Suprapubic skin (tissue), 4 donors: ENCODE data around the gene GNAI1. TPM values are rescaled to one million over a fixed set of nuclear protein-coding genes. Genes with fewer than 3 reads are reported as not detected.

Experiments used
- DNase-seq, 2 donors: peaks; one replicate each; pipeline ENCODE4 v3.0.0-alpha.2; 2019; ENCODE audit warnings: low spot score in 2 of 2
- H3K27ac ChIP-seq: fragments of 200-600 bp; sonication (generic); one replicate; pipeline ENCODE4 v1.5.1; 2019
- H3K27me3 ChIP-seq: fragments of 200-600 bp; sonication (generic); one replicate; pipeline ENCODE4 v1.5.1; 2019
- H3K36me3 ChIP-seq: fragments of 200-600 bp; sonication (generic); one replicate; pipeline ENCODE4 v1.5.1; 2019
- H3K4me1 ChIP-seq: fragments of 200-600 bp; sonication (generic); one replicate; pipeline ENCODE4 v1.5.1; 2019
- H3K4me3 ChIP-seq: fragments of 200-600 bp; sonication (generic); one replicate; pipeline ENCODE4 v1.5.1; 2019; ENCODE audit warnings: mild to moderate bottlenecking
- H3K9me3 ChIP-seq: fragments of 200-600 bp; sonication (generic); one replicate; pipeline ENCODE4 v1.5.1; 2019
- CTCF ChIP-seq, 2 donors: fragments of 200-600 bp in 1 of 2; fragments of 450-650 bp in 1 of 2; sonication (generic) in 1 of 2; IDR thresholded peaks; one replicate each; pipeline ENCODE4 v1.5.1; 2016 to 2019; ENCODE audit warnings: antibody characterized with exemption in 2 of 2, mild to moderate bottlenecking in 1 of 2, moderate library complexity in 1 of 2
- EP300 ChIP-seq: sonication (generic); formaldehyde crosslinking; IDR thresholded peaks from one replicate; pipeline ENCODE4 v1.6.1; 2017; ENCODE audit warnings: antibody characterized with exemption
- POLR2A ChIP-seq, 2 donors: fragments of 450-650 bp; IDR thresholded peaks; one replicate each; pipeline ENCODE4 v1.6.1; 2017; ENCODE audit warnings: antibody characterized with exemption in 2 of 2, mild to moderate bottlenecking in 2 of 2, moderate library complexity in 2 of 2
- POLR2AphosphoS5 ChIP-seq, 3 donors: sonication (generic); formaldehyde crosslinking; IDR thresholded peaks; one replicate each; pipeline ENCODE4 v1.6.1; 2017; ENCODE audit warnings: antibody characterized with exemption in 3 of 3
- WGBS: methylation state at CpG from one replicate; pipeline ENCODE4 v1.1.5; 2018; 5-methylcytosine and 5-hydroxymethylcytosine counted together
- total RNA-seq, 4 donors: library from RNA; depleted of rRNA; stranded (reverse); fragments of >200 nt; gene quantifications; one replicate each; pipeline ENCODE4 v1.1.0, GENCODE V29; 2016

GNAI1 gene
- total RNA-seq, 4 donors from 2014 or later = 64.9 to 87.9 (median 72.1) TPM

- Histone ChIP-seq H3K27me3 (no peaks in the 10 kb centered on the region), H3K36me3 (no peaks in the 10 kb centered on the region), H3K4me1 (peaks cover 15% of the 10 kb centered on the region), H3K27ac (no peak overlapping the region), H3K4me3 (no peak overlapping the region), H3K9me3 (no peaks in the 10 kb centered on the region)
- WGBS = 58% methylated on average over 3 of the region's 3 CpGs
- no peak for TF ChIP-seq POLR2AphosphoS5 (IDR thresholded peaks at IDR 0.05)
- TF ChIP-seq EP300 = no peak
- no peak for TF ChIP-seq POLR2A (IDR thresholded peaks at IDR 0.05)
- no peak for TF ChIP-seq CTCF (IDR thresholded peaks at IDR 0.05)
- no peak for DNase-seq
Measured at GRCh38 chr7:80182630-80183276, 48.1 kb downstream of the GNAI1 start.

- no peak overlapping the region for H3K4me3 ChIP-seq
- no peaks in the 10 kb centered on the region for H3K36me3 ChIP-seq
- peaks cover 18% of the 10 kb centered on the region for H3K4me1 ChIP-seq
- no peaks in the 10 kb centered on the region for H3K27me3 ChIP-seq
- TF ChIP-seq POLR2AphosphoS5 (IDR thresholded peaks at IDR 0.05) (no peak), POLR2A (IDR thresholded peaks at IDR 0.05) (no peak), EP300 (no peak), CTCF (IDR thresholded peaks at IDR 0.05) (no peak)
- H3K27ac ChIP-seq = no peak overlapping the region
- no peak for DNase-seq
- H3K9me3 ChIP-seq = no peaks in the 10 kb centered on the region
Measured at GRCh38 chr7:80183351-80183750, 48.7 kb downstream of the GNAI1 start.

- 91% methylated on average over 15 of the region's 15 CpGs for WGBS
- H3K27ac ChIP-seq = no peak overlapping the region
- H3K36me3 ChIP-seq = no peaks in the 10 kb centered on the region
- H3K4me1 ChIP-seq = peaks cover 20% of the 10 kb centered on the region
- TF ChIP-seq CTCF (IDR thresholded peaks at IDR 0.05) (no peak), POLR2AphosphoS5 (IDR thresholded peaks at IDR 0.05) (no peak), POLR2A (IDR thresholded peaks at IDR 0.05) (no peak), EP300 (no peak)
- no peaks in the 10 kb centered on the region for H3K9me3 ChIP-seq
- no peak overlapping the region for H3K4me3 ChIP-seq
- H3K27me3 ChIP-seq = no peaks in the 10 kb centered on the region
- DNase-seq = no peak
Measured at GRCh38 chr7:80183900-80184685, 49.5 kb downstream of the GNAI1 start.

- no peaks in the 10 kb centered on the region for H3K9me3 ChIP-seq
- DNase-seq = no peak
- H3K4me1 ChIP-seq = peaks cover 23% of the 10 kb centered on the region
- no peaks in the 10 kb centered on the region for H3K27me3 ChIP-seq
- TF ChIP-seq POLR2AphosphoS5 (IDR thresholded peaks at IDR 0.05) (no peak), EP300 (no peak), POLR2A (IDR thresholded peaks at IDR 0.05) (no peak), CTCF (IDR thresholded peaks at IDR 0.05) (no peak)
- no peak overlapping the region for H3K27ac ChIP-seq
- H3K36me3 ChIP-seq = no peaks in the 10 kb centered on the region
- H3K4me3 ChIP-seq = no peak overlapping the region
- WGBS = 72% methylated on average over 4 of the region's 4 CpGs
Measured at GRCh38 chr7:80184693-80185092, 50.1 kb downstream of the GNAI1 start.

GRCh38 chr7:80185571-80185970 is 50.9 kb downstream of the GNAI1 start:
- Histone ChIP-seq H3K4me3 (no peak overlapping the region), H3K4me1 (peaks cover 29% of the 10 kb centered on the region), H3K36me3 (no peaks in the 10 kb centered on the region), H3K27me3 (no peaks in the 10 kb centered on the region), H3K9me3 (no peaks in the 10 kb centered on the region), H3K27ac (no peak overlapping the region)
- no peak for DNase-seq
- WGBS = 78% methylated on average over 7 of the region's 7 CpGs
- no peak for TF ChIP-seq EP300
- no peak for TF ChIP-seq POLR2AphosphoS5 (IDR thresholded peaks at IDR 0.05)
- no peak for TF ChIP-seq CTCF (IDR thresholded peaks at IDR 0.05)
- TF ChIP-seq POLR2A (IDR thresholded peaks at IDR 0.05) = no peak
